ENCODE results near the gene ENDOD1. TPM values are rescaled to one million over a fixed set of nuclear protein-coding genes. Genes with fewer than 3 reads are reported as not detected.

ENDOD1 gene
- total RNA-seq, 4 donors from 2014 or later: 27.8 to 44.8 (median 35.9) TPM

- intact Hi-C loops (cut with DNase I): no loop called here
- no peak overlapping the region for H3K27ac ChIP-seq
- 89 to 95% methylated on average over 7 to 8 of the region's 8 CpGs for WGBS, 2 donors
- peaks cover 0 to 22% (median 0%) of the 10 kb centered on the region in 4 donors for H3K27me3 ChIP-seq
- H3K4me1 ChIP-seq: no peaks in the 10 kb centered on the region
- H3K9me3 ChIP-seq: no peaks in the 10 kb centered on the region
- TF ChIP-seq CTCF (IDR thresholded peaks at IDR 0.05) (no peak), POLR2A (IDR thresholded peaks at IDR 0.05) (no peak)
- H3K36me3 ChIP-seq: no peaks in the 10 kb centered on the region
- no peak for DNase-seq
- no peak overlapping the region for H3K4me3 ChIP-seq
These were observed 31.7 kb upstream of the ENDOD1 start for GRCh38 chr11:95057959-95058358.

- Histone ChIP-seq H3K27ac (no peak overlapping the region), H3K36me3 (no peaks in the 10 kb centered on the region), H3K27me3 (peaks cover 0 to 19% (median 0%) of the 10 kb centered on the region in 4 donors), H3K9me3 (no peaks in the 10 kb centered on the region), H3K4me1 (no peaks in the 10 kb centered on the region), H3K4me3 (no peak overlapping the region)
- WGBS, 2 donors: 100% methylated on average over 1 of the region's 1 CpG
- TF ChIP-seq CTCF (IDR thresholded peaks at IDR 0.05): no peak
- no peak for TF ChIP-seq POLR2A (IDR thresholded peaks at IDR 0.05)
- DNase-seq: no peak
- intact Hi-C loops (cut with DNase I): no loop called here
These were observed 31.0 kb upstream of the ENDOD1 start for GRCh38 chr11:95058621-95059020.

DNA sequence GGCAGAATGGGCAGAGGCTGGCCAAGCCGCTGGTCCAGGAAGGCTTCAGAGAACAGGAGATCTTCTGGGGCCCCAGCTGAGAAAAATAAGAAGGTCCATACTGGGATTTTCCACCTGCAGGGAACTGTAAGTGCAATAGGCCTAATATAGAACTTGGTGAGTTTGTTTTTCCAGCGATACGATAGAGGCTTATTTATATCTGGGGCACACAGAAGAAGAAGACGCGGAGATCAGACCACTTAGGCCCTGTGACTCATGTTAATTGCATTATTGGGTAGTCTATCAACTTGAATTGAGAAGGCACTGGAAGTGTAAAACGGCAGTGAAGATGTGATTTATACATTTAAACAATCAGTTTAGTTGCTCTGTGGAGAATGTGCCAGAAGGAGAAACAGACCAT is 30.6 kb upstream of the ENDOD1 start:
- peaks cover 0 to 15% (median 0%) of the 10 kb centered on the region in 4 donors for H3K27me3 ChIP-seq
- TF ChIP-seq POLR2A (IDR thresholded peaks at IDR 0.05) (no peak), CTCF (IDR thresholded peaks at IDR 0.05) (no peak)
- no peak for DNase-seq
- H3K4me3 ChIP-seq: no peak overlapping the region
- WGBS, 2 donors: 82 to 85% methylated on average over 6 of the region's 6 CpGs
- no peaks in the 10 kb centered on the region for H3K36me3 ChIP-seq
- H3K27ac ChIP-seq: no peak overlapping the region
- H3K4me1 ChIP-seq: no peaks in the 10 kb centered on the region
- no peaks in the 10 kb centered on the region for H3K9me3 ChIP-seq
- intact Hi-C loops (cut with DNase I): no loop called here

DNA sequence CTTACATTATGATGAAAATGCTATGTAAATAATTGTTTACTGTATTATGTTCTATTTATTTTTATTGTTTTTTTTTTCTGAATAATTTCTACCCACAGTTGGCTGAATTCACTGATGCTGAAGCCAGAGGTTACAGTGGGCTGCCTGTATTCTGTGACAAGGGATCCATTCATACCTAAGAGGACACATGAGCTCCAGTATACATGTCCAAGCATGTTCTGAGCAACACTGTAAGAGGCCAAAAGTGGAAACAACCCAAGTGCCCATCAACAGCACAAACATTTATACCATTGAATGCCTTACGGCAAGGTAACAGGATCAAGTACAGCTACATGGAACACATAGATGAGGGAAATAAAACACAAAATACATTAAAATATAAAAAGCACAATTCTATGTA is 24.3 kb upstream of the ENDOD1 start:
- intact Hi-C loops (cut with DNase I): loop anchor here (5.0 kb wide), 1 partner anchor 87 kb away; no protein-coding TSS in a partner anchor

GRCh38 chr11:95066716-95067038 is 23.0 kb upstream of the ENDOD1 start, which contains the start of gene SRSF8:
Gene SRSF8, plus strand, starts transcription at chr11:95066919. Its CDS starts 308 bp downstream, at chr11:95067227.
- WGBS, 2 donors: 0% methylated on average over 4 of the region's 4 CpGs
- H3K9me3 ChIP-seq: no peaks in the 10 kb centered on the region
- no peaks in the 10 kb centered on the region for H3K27me3 ChIP-seq
- H3K4me1 ChIP-seq: peaks cover 7 to 34% (median 10%) of the 10 kb centered on the region in 3 donors
- peak within 1 kb of the TSS; percentile 94 to 99 (median 98) for H3K27ac ChIP-seq
- intact Hi-C loops (cut with DNase I): loop anchor here (5.0 kb wide), 1 partner anchor 86 kb away; no protein-coding TSS in a partner anchor
- peak within 1 kb of the TSS; percentile 61 to 94 (median 86) for H3K4me3 ChIP-seq
- H3K36me3 ChIP-seq: no peaks in the 10 kb centered on the region
- DNase-seq: no peak
- TF ChIP-seq CTCF (IDR thresholded peaks at IDR 0.05): no peak
- TF ChIP-seq POLR2A (IDR thresholded peaks at IDR 0.05): no peak

More for the DNA sequence above, 24.3 kb upstream of the ENDOD1 start:
- DNase-seq: no peak
- H3K9me3 ChIP-seq: no peaks in the 10 kb centered on the region
- no peak overlapping the region for H3K27ac ChIP-seq
- H3K4me3 ChIP-seq: no peak overlapping the region
- no peaks in the 10 kb centered on the region for H3K36me3 ChIP-seq
- H3K4me1 ChIP-seq: peaks cover 7 to 24% (median 10%) of the 10 kb centered on the region in 3 donors
- TF ChIP-seq CTCF (IDR thresholded peaks at IDR 0.05): no peak
- WGBS, 2 donors: 82 to 91% methylated on average over 1 of the region's 1 CpG
- no peaks in the 10 kb centered on the region for H3K27me3 ChIP-seq

All from esophagus squamous epithelium (tissue), 5 donors.